ENCODE data around the gene UNG. TPM values are rescaled to one million over a fixed set of nuclear protein-coding genes. Genes with fewer than 3 reads are reported as not detected.
"Not testable (repeated sequence)": the region's sequence is repeated elsewhere in the genome, so short reads cannot be mapped to it uniquely, and the experiment has no call there.

UNG gene
- total RNA-seq: 10 to 100 TPM; 21.6 to 37.3 (median 27.8) TPM
- 10 to 100 TPM; 14.2 to 17.0 TPM for polyA plus RNA-seq
- long read RNA-seq, donor 1, transcript UNG-202 (6 exons, 2,130 nt): major isoform, 41 of 42 reads
- long read RNA-seq, donor 1, partial matches to known transcripts: 1 of 42 reads
- long read RNA-seq, donor 1, other reads (novel, unspliced or antisense): 0 of 42 reads
- long read RNA-seq, donor 2, transcript UNG-202 (6 exons, 2,130 nt): major isoform, 49 of 51 reads
- long read RNA-seq, donor 2, partial matches to known transcripts: 1 of 51 reads
- long read RNA-seq, donor 2, other reads (novel, unspliced or antisense): 1 of 51 reads
- long read RNA-seq, donor 3, transcript UNG-202 (6 exons, 2,130 nt): major isoform, 90 of 95 reads
- long read RNA-seq, donor 3, partial matches to known transcripts: 2 of 95 reads
- long read RNA-seq, donor 3, other reads (novel, unspliced or antisense): 0 of 95 reads

DNA sequence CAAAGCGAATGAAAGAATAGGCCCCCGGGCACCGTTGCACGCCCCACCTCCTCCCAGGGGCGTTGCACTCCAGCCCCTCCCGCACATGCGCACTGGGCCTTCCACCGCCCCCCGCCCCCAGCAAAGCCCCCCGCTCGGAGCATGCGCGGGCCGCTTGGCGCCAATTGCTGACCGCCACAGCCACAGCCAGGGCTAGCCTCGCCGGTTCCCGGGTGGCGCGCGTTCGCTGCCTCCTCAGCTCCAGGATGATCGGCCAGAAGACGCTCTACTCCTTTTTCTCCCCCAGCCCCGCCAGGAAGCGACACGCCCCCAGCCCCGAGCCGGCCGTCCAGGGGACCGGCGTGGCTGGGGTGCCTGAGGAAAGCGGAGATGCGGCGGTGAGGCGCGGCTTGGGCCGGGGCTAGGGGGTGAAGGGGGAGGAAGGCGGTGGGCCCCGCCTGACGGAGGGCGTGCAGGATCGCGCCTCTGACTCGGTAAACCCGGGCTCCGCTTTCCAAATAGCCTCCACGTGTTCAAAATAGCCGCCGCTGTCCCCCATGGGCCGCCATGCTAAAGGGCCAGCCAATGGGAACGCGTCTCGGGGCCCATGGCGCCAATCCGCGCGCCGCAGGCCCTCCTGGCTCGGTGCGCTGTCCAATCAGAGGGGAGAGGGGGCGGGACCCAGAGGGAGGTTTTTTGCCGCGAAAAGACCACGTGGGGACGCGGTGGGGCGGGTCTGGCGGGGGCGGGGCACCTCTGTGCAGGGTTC lies at the start of gene UNG:
TSS of gene UNG (plus strand) at position 163 of the 748 bp plus-strand sequence. CDS start at position 246, 83 bp downstream.
- H3K4me1 ChIP-seq: peaks cover 17 to 41% (median 28%) of the 10 kb centered on the region in 9 donors
- H3K27ac ChIP-seq: peak within 1 kb of the TSS; percentile 66 to 94 (median 88)
- DNase-seq: peak; percentile 98
- TF ChIP-seq, protein P1, sequence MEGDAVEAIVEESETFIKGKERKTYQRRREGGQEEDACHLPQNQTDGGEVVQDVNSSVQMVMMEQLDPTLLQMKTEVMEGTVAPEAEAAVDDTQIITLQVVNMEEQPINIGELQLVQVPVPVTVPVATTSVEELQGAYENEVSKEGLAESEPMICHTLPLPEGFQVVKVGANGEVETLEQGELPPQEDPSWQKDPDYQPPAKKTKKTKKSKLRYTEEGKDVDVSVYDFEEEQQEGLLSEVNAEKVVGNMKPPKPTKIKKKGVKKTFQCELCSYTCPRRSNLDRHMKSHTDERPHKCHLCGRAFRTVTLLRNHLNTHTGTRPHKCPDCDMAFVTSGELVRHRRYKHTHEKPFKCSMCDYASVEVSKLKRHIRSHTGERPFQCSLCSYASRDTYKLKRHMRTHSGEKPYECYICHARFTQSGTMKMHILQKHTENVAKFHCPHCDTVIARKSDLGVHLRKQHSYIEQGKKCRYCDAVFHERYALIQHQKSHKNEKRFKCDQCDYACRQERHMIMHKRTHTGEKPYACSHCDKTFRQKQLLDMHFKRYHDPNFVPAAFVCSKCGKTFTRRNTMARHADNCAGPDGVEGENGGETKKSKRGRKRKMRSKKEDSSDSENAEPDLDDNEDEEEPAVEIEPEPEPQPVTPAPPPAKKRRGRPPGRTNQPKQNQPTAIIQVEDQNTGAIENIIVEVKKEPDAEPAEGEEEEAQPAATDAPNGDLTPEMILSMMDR (IDR thresholded peaks at IDR 0.05): no peak
- WGBS, 2 donors: 1% methylated on average over 68 to 71 of the region's 71 CpGs
- peak; percentile 95 to 98 (median 97) for ATAC-seq
- H3K27me3 ChIP-seq: no peaks in the 10 kb centered on the region
- H3K9me3 ChIP-seq: no peaks in the 10 kb centered on the region
- intact Hi-C loops (cut with DNase I): loop anchor here in 3 of 10 donors (10.0 kb wide), 6 partner anchors 143 to 533 kb away; partner anchors contain the start of genes DAO (in 2 of the 3), ISCU (in 1 of the 3) and SART3 (in 1 of the 3)
- H3K4me3 ChIP-seq: peak within 1 kb of the TSS; percentile 62 to 91 (median 79)
- peaks cover 0 to 31% (median 13%) of the 10 kb centered on the region in 9 donors for H3K36me3 ChIP-seq

DNA sequence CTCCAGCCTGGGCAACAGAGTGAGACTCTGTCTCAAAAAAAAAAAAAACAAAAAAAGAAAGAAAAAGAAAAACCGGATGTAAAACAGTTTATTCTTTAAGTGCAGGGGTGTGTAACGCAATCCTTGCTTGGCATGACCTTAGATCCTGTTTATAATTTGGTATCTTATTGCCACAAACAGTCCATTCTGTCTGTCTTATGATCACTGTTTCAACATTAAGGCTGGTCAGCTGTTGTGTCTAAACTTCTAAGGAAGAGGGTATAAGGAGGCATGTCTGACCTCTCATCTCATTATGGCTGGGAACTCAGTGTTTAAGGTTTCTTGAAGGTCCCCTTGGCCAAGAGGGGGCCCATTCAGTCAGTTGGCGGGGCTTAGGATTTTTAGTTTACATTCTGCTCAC lies 48.7 kb upstream of the UNG start:
- intact Hi-C loops (cut with DNase I); H3K27ac ChIP-seq: not testable (repeated sequence)
- 78 to 85% methylated on average over 3 of the region's 3 CpGs for WGBS, 2 donors

DNA sequence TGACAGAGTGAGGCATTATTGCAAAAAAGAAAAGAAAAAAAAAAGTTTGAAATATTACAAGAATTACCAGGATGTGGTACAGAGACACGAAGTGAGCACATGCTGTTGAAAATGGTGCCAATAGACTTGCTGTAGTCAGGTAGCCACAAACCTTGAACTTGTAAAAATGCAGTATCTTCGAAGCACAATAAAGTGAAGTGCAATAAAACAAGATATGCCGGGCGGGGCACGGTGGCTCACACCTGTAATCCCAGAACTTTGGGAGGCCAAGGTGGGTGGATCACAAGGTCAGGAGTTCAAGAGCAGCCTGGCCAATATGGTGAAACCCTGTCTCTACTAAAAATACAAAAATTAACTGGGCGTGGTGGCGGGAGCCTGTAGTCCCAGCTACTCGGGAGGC lies 47.6 kb upstream of the UNG start:
- intact Hi-C loops (cut with DNase I); ATAC-seq: not testable (repeated sequence)
- peaks cover 2 to 24% (median 17%) of the 10 kb centered on the region in 9 donors for H3K4me1 ChIP-seq

More for the DNA sequence above, 48.7 kb upstream of the UNG start:
- not testable (repeated sequence) for DNase-seq, H3K9me3 ChIP-seq, H3K36me3 ChIP-seq, ATAC-seq, H3K4me3 ChIP-seq
- peaks cover 2 to 14% (median 11%) of the 10 kb centered on the region in 9 donors for H3K4me1 ChIP-seq
- peaks cover 0 to 18% (median 4%) of the 10 kb centered on the region in 7 donors for H3K27me3 ChIP-seq

DNA sequence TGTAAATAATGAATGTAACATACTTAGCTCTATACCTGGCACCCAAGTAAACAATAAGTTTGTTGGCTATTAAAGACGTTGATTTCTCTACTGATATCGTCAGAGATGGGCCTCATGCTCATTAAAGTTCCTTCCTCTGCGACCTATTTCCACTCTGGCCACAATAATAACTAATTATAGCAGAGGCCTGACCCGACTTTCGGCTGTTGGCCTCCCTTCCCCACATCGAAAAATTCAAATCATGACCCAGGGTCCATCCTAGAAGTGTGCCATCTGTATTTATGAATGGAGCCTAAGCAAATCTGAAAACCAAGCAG lies 45.3 kb upstream of the UNG start:
- Histone ChIP-seq H3K4me1 (peaks cover 2 to 24% (median 17%) of the 10 kb centered on the region in 9 donors), H3K9me3 (no peaks in the 10 kb centered on the region), H3K27ac (peak overlapping the region in 9 of 10 donors; percentile 66 to 96 (median 90)), H3K27me3 (no peaks in the 10 kb centered on the region), H3K4me3 (peak overlapping the region; percentile 63 to 100 (median 92)), H3K36me3 (peaks cover 0 to 8% (median 2%) of the 10 kb centered on the region in 9 donors)
- no peak for DNase-seq
- TF ChIP-seq, protein P1 (IDR thresholded peaks at IDR 0.05): no peak
- peak in 2 of 8 donors; percentile 26 to 46 for ATAC-seq
- intact Hi-C loops (cut with DNase I): loop anchor here in 1 of 10 donors (2.0 kb wide), 1 partner anchor 249 kb away; no protein-coding TSS in a partner anchor
- WGBS, 2 donors: 4 to 5% methylated on average over 6 of the region's 6 CpGs

More for the DNA sequence above, 47.6 kb upstream of the UNG start:
- not testable (repeated sequence) for H3K27ac ChIP-seq, DNase-seq, H3K27me3 ChIP-seq, H3K36me3 ChIP-seq, H3K4me3 ChIP-seq, H3K9me3 ChIP-seq
- 79 to 81% methylated on average over 8 of the region's 8 CpGs for WGBS, 2 donors
